ENCODE measurements around the gene RAD51D.

GRCh38 chr17:35155246-35155645 lies 35.6 kb upstream of the RAD51D start:
- no peak for TF ChIP-seq ATF7 (IDR thresholded peaks at IDR 0.05; ENCODE audit: low read depth)
- no peak for TF ChIP-seq KDM1A (IDR thresholded peaks at IDR 0.05; ENCODE audit: borderline replicate concordance)
- no peak for TF ChIP-seq CTCF (IDR thresholded peaks at IDR 0.05 in 2 of 3, conservative IDR thresholded peaks at IDR 0.05 in 1 of 3; ENCODE audit: control insufficient read depth in 2 of 3, extremely low read depth in 1 of 3, insufficient read depth in 1 of 3, low read depth in 3 of 3, low read length in 3 of 3)
- TF ChIP-seq EZH2 (IDR thresholded peaks at IDR 0.05; ENCODE audit: borderline replicate concordance, control insufficient read depth, low read depth, low read length): no peak
- TF ChIP-seq NR2C2 (IDR thresholded peaks at IDR 0.05; ENCODE audit: borderline replicate concordance, control insufficient read depth, insufficient read length, low read depth): no peak
- TF ChIP-seq GABPA (IDR thresholded peaks at IDR 0.05; ENCODE audit: low read depth): no peak
- TF ChIP-seq CREB1 (IDR thresholded peaks at IDR 0.05; ENCODE audit: low read depth): no peak
- no peak for TF ChIP-seq USF2 (IDR thresholded peaks at IDR 0.05; ENCODE audit: borderline replicate concordance, low read depth, low read length)
- TF ChIP-seq BCL11A (IDR thresholded peaks at IDR 0.05; ENCODE audit: low read depth, low read length): no peak
- TF ChIP-seq POLR2AphosphoS2 (IDR thresholded peaks at IDR 0.05; ENCODE audit: low read depth, low read length): no peak
